Measurements from ENCODE around the gene NUP160.
"Not testable (repeated sequence)": the region's sequence is repeated elsewhere in the genome, so short reads cannot be mapped to it uniquely, and the experiment has no call there.

The NUP160 gene

GRCh38 chr11:47819743-47820142, 28.4 kb downstream of the NUP160 start:
- no peak for TF ChIP-seq CTCF (conservative IDR thresholded peaks at IDR 0.05; ENCODE audit: low read depth)
- ChIA-PET CTCF (no interaction called here), POLR2A (ENCODE audit: low non-redundant PET) (no interaction called here)
- no peak for DNase-seq (ENCODE audit: low spot score)
- no peak overlapping the region for H3K27ac ChIP-seq

GRCh38 chr11:47800759-47801158, 47.4 kb downstream of the NUP160 start:
- TF ChIP-seq CTCF (conservative IDR thresholded peaks at IDR 0.05; ENCODE audit: low read depth) = no peak
- DNase-seq (ENCODE audit: low spot score) = no peak
- H3K27ac ChIP-seq = no peak overlapping the region
- ChIA-PET POLR2A (ENCODE audit: low non-redundant PET) (no interaction called here), CTCF (no interaction called here)

- ChIA-PET POLR2A (ENCODE audit: low non-redundant PET) (no interaction called here), CTCF (no interaction called here)
- TF ChIP-seq CTCF (conservative IDR thresholded peaks at IDR 0.05; ENCODE audit: low read depth) = no peak
Observed at GRCh38 chr11:47797633-47798032, 50.5 kb downstream of the NUP160 start.

GRCh38 chr11:47791774-47792430, 56.2 kb downstream of the NUP160 start:
- TF ChIP-seq CTCF (conservative IDR thresholded peaks at IDR 0.05; ENCODE audit: low read depth) = no peak
- H3K27ac ChIP-seq = no peak overlapping the region
- ChIA-PET CTCF (no interaction called here), POLR2A (ENCODE audit: low non-redundant PET) (no interaction called here)
- DNase-seq (ENCODE audit: low spot score) = no peak

More at GRCh38 chr11:47797633-47798032, 50.5 kb downstream of the NUP160 start:
- DNase-seq (ENCODE audit: low spot score) = peak; percentile 36
- H3K27ac ChIP-seq = no peak overlapping the region

GRCh38 chr11:47790017-47790416, 58.1 kb downstream of the NUP160 start:
- H3K27ac ChIP-seq = 0 out of 2 replicates have a peak overlapping the region, but pooled peaks have one; percentile 8
- POLR2A ChIA-PET (ENCODE audit: low non-redundant PET); CTCF ChIA-PET; DNase-seq (ENCODE audit: low spot score): not testable (repeated sequence)

- no peak overlapping the region for H3K27ac ChIP-seq
- ChIA-PET CTCF (no interaction called here), POLR2A (ENCODE audit: low non-redundant PET) (interaction anchor here (0.5 kb wide), 1 partner anchor 23 kb away, joined by 5 read pairs; no protein-coding TSS in a partner anchor)
- TF ChIP-seq CTCF (conservative IDR thresholded peaks at IDR 0.05; ENCODE audit: low read depth) = no peak
- no peak for DNase-seq (ENCODE audit: low spot score)
Observed at GRCh38 chr11:47788181-47788580, 60.0 kb downstream of the NUP160 start.

GRCh38 chr11:47786373-47786772, 61.8 kb downstream of the NUP160 start:
- POLR2A ChIA-PET (ENCODE audit: low non-redundant PET) = no interaction called here
- TF ChIP-seq CTCF (conservative IDR thresholded peaks at IDR 0.05; ENCODE audit: low read depth) = no peak
- CTCF ChIA-PET = no interaction called here
- DNase-seq (ENCODE audit: low spot score) = no peak
- H3K27ac ChIP-seq = no peak overlapping the region

Measured in RWPE1 (cell line).